Measurements from ENCODE around the gene HSF5. TPM values are rescaled to one million over a fixed set of nuclear protein-coding genes. Genes with fewer than 3 reads are reported as not detected.

HSF5 gene
- total and polyA plus RNA-seq, 2 donors (not counting 3 experiments of a cell fraction or from before 2014, with no cell fraction given), result 0.03 TPM; not detected in 1

- no peaks in the 10 kb centered on the region for H3K4me1 ChIP-seq (ENCODE audit: control insufficient read depth, extremely low read depth, insufficient read depth, low read length)
- H3K4me2 ChIP-seq (ENCODE audit: insufficient read depth, low read length), result no peak overlapping the region
- no peaks in the 10 kb centered on the region for H4K20me1 ChIP-seq (replicated peaks; ENCODE audit: control insufficient read depth, extremely low read depth, insufficient read depth, low read length)
- dilution Hi-C loops (cut with MboI; ENCODE audit: extremely low pct_ligation_motif_present, low sequenced_read_pairs), result no loop called here
- H3K36me3 ChIP-seq (ENCODE audit: control insufficient read depth in 2 of 2, extremely low read depth in 1 of 2, insufficient read depth in 2 of 2, low read length in 2 of 2), result no peaks in the 10 kb centered on the region
- intact Hi-C loops (cut with micrococcal nuclease), result no loop called here
- FAIRE-seq (no peak), DNase-seq (ENCODE audit: low read depth, low spot score) (no peak)
- no TSS peak for BruUV-seq (replicated peaks)
- no peak overlapping the region for H3K4me3 ChIP-seq (replicated peaks in 1 of 3; ENCODE audit: insufficient read depth in 1 of 3, low read depth in 1 of 3, low read length in 3 of 3)
- H3K9ac ChIP-seq (replicated peaks; ENCODE audit: extremely low read depth, insufficient read depth, low read length), result no peak overlapping the region
- H3K9me1 ChIP-seq (replicated peaks; ENCODE audit: control insufficient read depth, extremely low read depth, insufficient read depth, low read length), result no peaks in the 10 kb centered on the region
- CTCF ChIA-PET, result interaction anchor here (1.1 to 3.9 kb wide), 4 partner anchors 12 to 110 kb away, joined by 4 to 79 read pairs (median 12); partner anchors contain the start of gene SUPT4H1
- H2AFZ ChIP-seq (ENCODE audit: low read depth, low read length), result no peak overlapping the region
- POLR2A ChIA-PET, result interaction anchor here (0.7 kb wide), 1 partner anchor 1589 kb away, joined by 5 read pairs; no protein-coding TSS in a partner anchor
- no peaks in the 10 kb centered on the region for H3K9me3 ChIP-seq (replicated peaks; ENCODE audit: control insufficient read depth, insufficient read depth, low read length)
- H3K27me3 ChIP-seq (ENCODE audit: control insufficient read depth in 2 of 2, insufficient read depth in 2 of 2, low read length in 2 of 2), result peaks cover 4 to 39% of the 10 kb centered on the region in 2 experiments
- H3K27ac ChIP-seq (ENCODE audit: insufficient read depth, low read depth, low read length), result no peak overlapping the region
- TF ChIP-seq MYC (IDR thresholded peaks at IDR 0.05; ENCODE audit: low read depth, low read length) (no peak), POLR2AphosphoS5 (IDR thresholded peaks at IDR 0.05; ENCODE audit: insufficient read depth, low read depth, low read length) (no peak), FOS (IDR thresholded peaks at IDR 0.05; ENCODE audit: borderline replicate concordance, insufficient read depth, low read length) (no peak), EZH2 (IDR thresholded peaks at IDR 0.05; ENCODE audit: borderline replicate concordance, low read depth, low read length, severe bottlenecking) (no peak)
- no peaks in the 10 kb centered on the region for H3K79me2 ChIP-seq (ENCODE audit: control insufficient read depth, insufficient read depth, low read length)
These were observed 73.6 kb downstream of the HSF5 start for GRCh38 chr17:58414596-58414997.

GRCh38 chr17:58413684-58414083, 74.5 kb downstream of the HSF5 start:
- DNase-seq (ENCODE audit: low read depth, low spot score) (no peak), FAIRE-seq (no peak)
- H3K4me1 ChIP-seq (ENCODE audit: control insufficient read depth, extremely low read depth, insufficient read depth, low read length), result no peaks in the 10 kb centered on the region
- no peak overlapping the region for H3K9ac ChIP-seq (replicated peaks; ENCODE audit: extremely low read depth, insufficient read depth, low read length)
- H3K9me1 ChIP-seq (replicated peaks; ENCODE audit: control insufficient read depth, extremely low read depth, insufficient read depth, low read length), result no peaks in the 10 kb centered on the region
- H4K20me1 ChIP-seq (replicated peaks; ENCODE audit: control insufficient read depth, extremely low read depth, insufficient read depth, low read length), result no peaks in the 10 kb centered on the region
- dilution Hi-C loops (cut with MboI; ENCODE audit: extremely low pct_ligation_motif_present, low sequenced_read_pairs), result no loop called here
- no peaks in the 10 kb centered on the region for H3K9me3 ChIP-seq (replicated peaks; ENCODE audit: control insufficient read depth, insufficient read depth, low read length)
- peaks cover 3 to 38% of the 10 kb centered on the region in 2 experiments for H3K27me3 ChIP-seq (ENCODE audit: control insufficient read depth in 2 of 2, insufficient read depth in 2 of 2, low read length in 2 of 2)
- ChIA-PET CTCF (interaction anchor here (1.0 to 1.4 kb wide), 3 partner anchors 23 to 109 kb away, joined by 3 to 5 read pairs (median 4); no protein-coding TSS in a partner anchor), POLR2A (no interaction called here)
- no peak overlapping the region for H2AFZ ChIP-seq (ENCODE audit: low read depth, low read length)
- TF ChIP-seq JUN (IDR thresholded peaks at IDR 0.05; ENCODE audit: borderline replicate concordance, insufficient read depth, insufficient read length, low read depth), result no peak
- TF ChIP-seq POLR2AphosphoS5 (IDR thresholded peaks at IDR 0.05; ENCODE audit: insufficient read depth, low read depth, low read length), result no peak
- no peak for TF ChIP-seq GATA2 (IDR thresholded peaks at IDR 0.05; ENCODE audit: insufficient read depth, insufficient read length, low read depth, low read length)
- TF ChIP-seq EZH2 (IDR thresholded peaks at IDR 0.05; ENCODE audit: borderline replicate concordance, low read depth, low read length, severe bottlenecking), result no peak
- TF ChIP-seq FOS (IDR thresholded peaks at IDR 0.05; ENCODE audit: borderline replicate concordance, insufficient read depth, low read length), result no peak
- no peak for TF ChIP-seq CTCF (IDR thresholded peaks at IDR 0.05; ENCODE audit: extremely low read depth in 1 of 2, insufficient read depth in 1 of 2, low read depth in 1 of 2, low read length in 2 of 2)
- no peaks in the 10 kb centered on the region for H3K36me3 ChIP-seq (ENCODE audit: control insufficient read depth in 2 of 2, extremely low read depth in 1 of 2, insufficient read depth in 2 of 2, low read length in 2 of 2)
- no peak overlapping the region for H3K4me2 ChIP-seq (ENCODE audit: insufficient read depth, low read length)
- H3K79me2 ChIP-seq (ENCODE audit: control insufficient read depth, insufficient read depth, low read length), result no peaks in the 10 kb centered on the region
- intact Hi-C loops (cut with micrococcal nuclease), result no loop called here
- no peak overlapping the region for H3K27ac ChIP-seq (ENCODE audit: insufficient read depth, low read depth, low read length)
- no peak overlapping the region for H3K4me3 ChIP-seq (replicated peaks in 1 of 3; ENCODE audit: insufficient read depth in 1 of 3, low read depth in 1 of 3, low read length in 3 of 3)
- BruUV-seq (replicated peaks), result no TSS peak
